Stimulated activated naive CD8-positive, alpha-beta T cell treated with anti-CD3 and anti-CD28 coated beads, Interleukin-15, Interleukin-2, amounts not matched to agents 100 ng/mL and 50 ng/mL, for 24 hours (primary cell): ENCODE measurements around the gene LIPC.

Source experiments
- H3K27ac Mint-ChIP-seq: one replicate; pipeline ENCODE4 v1.8.0; 2021; ENCODE audit warnings: mild to moderate bottlenecking, mixed read lengths
- H3K27me3 Mint-ChIP-seq: one replicate; pipeline ENCODE4 v1.8.0; 2021; ENCODE audit warnings: mixed read lengths
- H3K36me3 Mint-ChIP-seq: one replicate; pipeline ENCODE4 v1.8.0; 2021; ENCODE audit warnings: low read depth, mixed read lengths
- H3K4me1 Mint-ChIP-seq: one replicate; pipeline ENCODE4 v1.8.0; 2021; ENCODE audit warnings: low read depth, mixed read lengths
- H3K4me3 Mint-ChIP-seq: one replicate; pipeline ENCODE4 v1.8.0; 2021; ENCODE audit warnings: mild to moderate bottlenecking, mixed read lengths
- H3K9me3 Mint-ChIP-seq: one replicate; pipeline ENCODE4 v1.8.0; 2021; ENCODE audit warnings: mixed read lengths

LIPC gene

GRCh38 chr15:58521293-58521991 is 89.7 kb downstream of the LIPC start:
- H3K27me3 Mint-ChIP-seq, result no peaks in the 10 kb centered on the region

GRCh38 chr15:58522391-58522790 is 90.6 kb downstream of the LIPC start:
- Mint-ChIP-seq H3K9me3 (no peaks in the 10 kb centered on the region), H3K27me3 (no peaks in the 10 kb centered on the region), H3K4me1 (peaks cover 41% of the 10 kb centered on the region), H3K4me3 (no peak overlapping the region), H3K36me3 (no peaks in the 10 kb centered on the region), H3K27ac (peak overlapping the region; percentile 53)

More at GRCh38 chr15:58521293-58521991, 89.7 kb downstream of the LIPC start:
- H3K36me3 Mint-ChIP-seq, result peaks cover 1% of the 10 kb centered on the region
- peaks cover 51% of the 10 kb centered on the region for H3K4me1 Mint-ChIP-seq
- peaks cover 6% of the 10 kb centered on the region for H3K9me3 Mint-ChIP-seq
- no peak overlapping the region for H3K27ac Mint-ChIP-seq
- no peak overlapping the region for H3K4me3 Mint-ChIP-seq

- Mint-ChIP-seq H3K36me3 (no peaks in the 10 kb centered on the region), H3K27ac (peak overlapping the region; percentile 53), H3K4me1 (peaks cover 36% of the 10 kb centered on the region), H3K9me3 (no peaks in the 10 kb centered on the region), H3K27me3 (no peaks in the 10 kb centered on the region), H3K4me3 (no peak overlapping the region)
Measured at GRCh38 chr15:58522865-58523264, 91.1 kb downstream of the LIPC start.

GRCh38 chr15:58523634-58524033 is 91.8 kb downstream of the LIPC start:
- H3K4me1 Mint-ChIP-seq, result peaks cover 29% of the 10 kb centered on the region
- H3K27me3 Mint-ChIP-seq, result no peaks in the 10 kb centered on the region
- H3K27ac Mint-ChIP-seq, result no peak overlapping the region
- H3K4me3 Mint-ChIP-seq, result no peak overlapping the region
- no peaks in the 10 kb centered on the region for H3K36me3 Mint-ChIP-seq
- no peaks in the 10 kb centered on the region for H3K9me3 Mint-ChIP-seq

GRCh38 chr15:58524247-58524646 is 92.5 kb downstream of the LIPC start:
- H3K27ac Mint-ChIP-seq, result no peak overlapping the region
- H3K4me3 Mint-ChIP-seq, result no peak overlapping the region
- H3K4me1 Mint-ChIP-seq, result peaks cover 25% of the 10 kb centered on the region
- no peaks in the 10 kb centered on the region for H3K9me3 Mint-ChIP-seq
- no peaks in the 10 kb centered on the region for H3K36me3 Mint-ChIP-seq
- H3K27me3 Mint-ChIP-seq, result no peaks in the 10 kb centered on the region

- H3K27ac Mint-ChIP-seq, result no peak overlapping the region
- peaks cover 9% of the 10 kb centered on the region for H3K4me1 Mint-ChIP-seq
- H3K9me3 Mint-ChIP-seq, result no peaks in the 10 kb centered on the region
- H3K27me3 Mint-ChIP-seq, result no peaks in the 10 kb centered on the region
- H3K36me3 Mint-ChIP-seq, result no peaks in the 10 kb centered on the region
- no peak overlapping the region for H3K4me3 Mint-ChIP-seq
Measured at GRCh38 chr15:58525991-58526421, 94.2 kb downstream of the LIPC start.

GRCh38 chr15:58526647-58527192 is 94.9 kb downstream of the LIPC start:
- Mint-ChIP-seq H3K4me1 (peaks cover 3% of the 10 kb centered on the region), H3K4me3 (no peak overlapping the region), H3K27me3 (no peaks in the 10 kb centered on the region), H3K27ac (peak overlapping the region; percentile 10), H3K9me3 (no peaks in the 10 kb centered on the region), H3K36me3 (no peaks in the 10 kb centered on the region)

- no peaks in the 10 kb centered on the region for H3K4me1 Mint-ChIP-seq
Measured at GRCh38 chr15:58527573-58528187, 95.9 kb downstream of the LIPC start.

GRCh38 chr15:58528188-58528870 is 96.5 kb downstream of the LIPC start:
- H3K27me3 Mint-ChIP-seq, result no peaks in the 10 kb centered on the region
- no peaks in the 10 kb centered on the region for H3K9me3 Mint-ChIP-seq
- no peak overlapping the region for H3K4me3 Mint-ChIP-seq
- no peak overlapping the region for H3K27ac Mint-ChIP-seq
- H3K4me1 Mint-ChIP-seq, result no peaks in the 10 kb centered on the region
- H3K36me3 Mint-ChIP-seq, result no peaks in the 10 kb centered on the region

More at GRCh38 chr15:58527573-58528187, 95.9 kb downstream of the LIPC start:
- Mint-ChIP-seq H3K4me3 (no peak overlapping the region), H3K36me3 (no peaks in the 10 kb centered on the region), H3K9me3 (no peaks in the 10 kb centered on the region), H3K27ac (no peak overlapping the region), H3K27me3 (no peaks in the 10 kb centered on the region)

- no peaks in the 10 kb centered on the region for H3K4me1 Mint-ChIP-seq
- H3K36me3 Mint-ChIP-seq, result no peaks in the 10 kb centered on the region
- H3K27me3 Mint-ChIP-seq, result no peaks in the 10 kb centered on the region
- H3K4me3 Mint-ChIP-seq, result no peak overlapping the region
- H3K27ac Mint-ChIP-seq, result no peak overlapping the region
- no peaks in the 10 kb centered on the region for H3K9me3 Mint-ChIP-seq
Measured at GRCh38 chr15:58529041-58529440, 97.2 kb downstream of the LIPC start.

- Mint-ChIP-seq H3K36me3 (no peaks in the 10 kb centered on the region), H3K27me3 (no peaks in the 10 kb centered on the region), H3K27ac (no peak overlapping the region), H3K9me3 (no peaks in the 10 kb centered on the region), H3K4me1 (no peaks in the 10 kb centered on the region), H3K4me3 (no peak overlapping the region)
Measured at GRCh38 chr15:58530056-58530590, 98.3 kb downstream of the LIPC start.

GRCh38 chr15:58532126-58532525 is 100.3 kb downstream of the LIPC start:
- Mint-ChIP-seq H3K27ac (no peak overlapping the region), H3K4me3 (no peak overlapping the region), H3K9me3 (no peaks in the 10 kb centered on the region), H3K36me3 (no peaks in the 10 kb centered on the region), H3K4me1 (no peaks in the 10 kb centered on the region), H3K27me3 (no peaks in the 10 kb centered on the region)

GRCh38 chr15:58534556-58534955 is 102.8 kb downstream of the LIPC start:
- Mint-ChIP-seq H3K4me3 (no peak overlapping the region), H3K27ac (no peak overlapping the region), H3K9me3 (no peaks in the 10 kb centered on the region), H3K4me1 (no peaks in the 10 kb centered on the region), H3K36me3 (no peaks in the 10 kb centered on the region), H3K27me3 (no peaks in the 10 kb centered on the region)

GRCh38 chr15:58535337-58535736 is 103.5 kb downstream of the LIPC start:
- Mint-ChIP-seq H3K36me3 (no peaks in the 10 kb centered on the region), H3K9me3 (no peaks in the 10 kb centered on the region), H3K4me3 (no peak overlapping the region), H3K27me3 (no peaks in the 10 kb centered on the region), H3K4me1 (no peaks in the 10 kb centered on the region), H3K27ac (no peak overlapping the region)

GRCh38 chr15:58535894-58536293 is 104.1 kb downstream of the LIPC start:
- no peak overlapping the region for H3K4me3 Mint-ChIP-seq
- no peak overlapping the region for H3K27ac Mint-ChIP-seq
- no peaks in the 10 kb centered on the region for H3K9me3 Mint-ChIP-seq
- no peaks in the 10 kb centered on the region for H3K4me1 Mint-ChIP-seq
- H3K27me3 Mint-ChIP-seq, result no peaks in the 10 kb centered on the region
- H3K36me3 Mint-ChIP-seq, result no peaks in the 10 kb centered on the region
